HG02943 (cell line): ENCODE results near the gene GRIN3B.

Experiments
- ATAC-seq: cut with Tn5 transposase; IDR thresholded peaks from one replicate; pipeline ENCODE4 v1.9.1; 2021; ENCODE audit warnings: mild to moderate bottlenecking, low read depth, moderate library complexity; ENCODE audit not compliant: unreplicated experiment

Gene GRIN3B

DNA sequence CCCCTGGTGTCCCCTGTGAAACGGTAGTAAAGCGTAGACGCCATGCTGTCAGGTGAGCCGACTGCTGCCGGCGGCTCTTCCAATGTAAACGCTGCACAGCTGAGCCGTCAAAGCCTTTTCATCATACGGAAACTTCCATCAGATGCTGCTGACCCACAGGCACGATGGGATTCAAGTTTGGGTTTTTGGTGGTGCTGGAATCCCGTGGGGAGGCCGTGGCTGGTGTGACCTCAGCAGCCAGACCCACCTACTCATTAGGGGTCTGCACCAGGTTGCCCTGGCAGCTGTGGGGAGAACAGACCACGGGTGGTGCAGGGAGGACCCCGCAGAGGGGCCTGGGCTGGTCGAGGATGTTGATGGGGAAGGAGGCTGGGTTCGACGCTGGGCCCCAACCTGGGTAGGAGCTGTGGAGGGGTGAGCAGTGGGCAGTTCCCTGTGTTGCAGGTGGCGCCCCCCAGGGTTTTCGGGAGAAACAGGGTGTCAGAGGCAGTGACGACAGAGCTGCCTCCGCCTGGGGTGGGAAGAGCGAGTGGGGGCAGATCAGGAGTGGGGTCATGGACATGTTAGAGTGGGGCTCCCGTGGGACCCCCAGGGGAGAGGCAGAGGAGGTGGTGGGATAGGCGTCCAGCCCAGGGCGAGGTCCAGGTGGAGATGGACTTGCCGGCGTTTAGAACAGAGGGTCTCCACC, 6.6 kb downstream of the GRIN3B start:
- no peak for ATAC-seq

DNA sequence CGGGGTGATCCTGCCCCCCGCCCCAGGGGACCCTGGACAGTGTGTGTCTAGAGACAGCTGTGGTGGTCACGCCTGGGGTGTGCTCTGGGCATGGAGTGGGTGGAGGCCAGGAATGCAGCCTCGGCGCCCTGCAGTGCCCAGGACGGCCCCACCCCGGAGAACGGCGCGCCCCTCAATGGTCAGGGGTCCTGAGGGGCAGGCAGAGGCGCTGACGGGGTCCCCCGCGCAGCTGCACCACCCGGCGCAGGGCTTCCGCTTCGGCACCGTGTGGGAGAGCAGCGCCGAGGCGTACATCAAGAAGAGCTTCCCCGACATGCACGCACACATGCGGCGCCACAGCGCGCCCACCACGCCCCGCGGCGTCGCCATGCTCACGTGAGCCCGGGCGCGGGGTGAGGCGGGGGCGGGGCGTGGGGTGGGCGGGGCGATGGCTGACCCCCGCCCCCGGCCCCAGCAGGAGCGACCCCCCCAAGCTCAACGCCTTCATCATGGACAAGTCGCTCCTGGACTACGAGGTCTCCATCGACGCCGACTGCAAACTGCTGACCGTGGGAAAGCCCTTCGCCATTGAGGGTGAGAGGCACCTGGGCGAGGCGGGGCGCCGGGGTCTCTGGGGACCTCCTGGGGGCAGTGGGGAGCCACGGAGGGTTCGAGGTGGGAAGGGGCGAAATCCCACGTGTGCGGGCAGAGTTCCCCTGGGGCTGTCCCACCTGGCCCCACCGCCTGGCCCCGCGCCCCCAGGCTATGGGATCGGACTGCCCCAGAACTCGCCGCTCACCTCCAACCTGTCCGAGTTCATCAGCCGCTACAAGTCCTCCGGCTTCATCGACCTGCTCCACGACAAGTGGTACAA, 7.4 kb downstream of the GRIN3B start:
- ATAC-seq = no peak

DNA sequence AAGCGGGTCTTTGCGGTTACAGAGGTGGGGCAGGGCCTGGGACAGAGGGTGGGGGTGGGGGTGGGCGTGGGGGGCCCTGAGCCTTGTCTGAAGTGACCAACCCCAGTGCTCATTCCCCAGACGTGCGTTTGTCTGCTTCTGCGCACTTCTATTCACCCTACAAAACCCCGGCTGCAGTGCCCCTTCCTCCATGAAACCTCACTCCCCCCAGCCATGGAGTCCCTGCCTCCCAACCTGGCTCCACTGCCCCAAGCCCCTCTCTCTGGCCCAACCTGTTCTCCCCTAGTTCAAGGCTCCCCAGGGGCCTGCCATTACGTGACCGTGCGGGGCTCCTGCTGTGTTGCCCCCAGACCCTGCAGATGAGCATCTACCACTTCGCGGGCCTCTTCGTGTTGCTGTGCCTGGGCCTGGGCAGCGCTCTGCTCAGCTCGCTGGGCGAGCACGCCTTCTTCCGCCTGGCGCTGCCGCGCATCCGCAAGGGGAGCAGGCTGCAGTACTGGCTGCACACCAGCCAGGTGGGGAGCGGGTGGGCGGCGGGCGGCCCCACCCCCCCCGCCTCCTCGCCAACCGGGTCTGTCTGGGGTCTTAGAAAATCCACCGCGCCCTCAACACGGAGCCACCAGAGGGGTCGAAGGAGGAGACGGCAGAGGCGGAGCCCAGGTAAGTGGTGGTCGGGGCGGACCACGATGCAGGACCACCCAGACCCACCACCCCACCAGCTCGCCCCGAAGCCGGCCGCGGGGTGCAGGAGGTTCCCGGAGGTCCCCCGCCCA, 8.2 kb downstream of the GRIN3B start:
- ATAC-seq = no peak

DNA sequence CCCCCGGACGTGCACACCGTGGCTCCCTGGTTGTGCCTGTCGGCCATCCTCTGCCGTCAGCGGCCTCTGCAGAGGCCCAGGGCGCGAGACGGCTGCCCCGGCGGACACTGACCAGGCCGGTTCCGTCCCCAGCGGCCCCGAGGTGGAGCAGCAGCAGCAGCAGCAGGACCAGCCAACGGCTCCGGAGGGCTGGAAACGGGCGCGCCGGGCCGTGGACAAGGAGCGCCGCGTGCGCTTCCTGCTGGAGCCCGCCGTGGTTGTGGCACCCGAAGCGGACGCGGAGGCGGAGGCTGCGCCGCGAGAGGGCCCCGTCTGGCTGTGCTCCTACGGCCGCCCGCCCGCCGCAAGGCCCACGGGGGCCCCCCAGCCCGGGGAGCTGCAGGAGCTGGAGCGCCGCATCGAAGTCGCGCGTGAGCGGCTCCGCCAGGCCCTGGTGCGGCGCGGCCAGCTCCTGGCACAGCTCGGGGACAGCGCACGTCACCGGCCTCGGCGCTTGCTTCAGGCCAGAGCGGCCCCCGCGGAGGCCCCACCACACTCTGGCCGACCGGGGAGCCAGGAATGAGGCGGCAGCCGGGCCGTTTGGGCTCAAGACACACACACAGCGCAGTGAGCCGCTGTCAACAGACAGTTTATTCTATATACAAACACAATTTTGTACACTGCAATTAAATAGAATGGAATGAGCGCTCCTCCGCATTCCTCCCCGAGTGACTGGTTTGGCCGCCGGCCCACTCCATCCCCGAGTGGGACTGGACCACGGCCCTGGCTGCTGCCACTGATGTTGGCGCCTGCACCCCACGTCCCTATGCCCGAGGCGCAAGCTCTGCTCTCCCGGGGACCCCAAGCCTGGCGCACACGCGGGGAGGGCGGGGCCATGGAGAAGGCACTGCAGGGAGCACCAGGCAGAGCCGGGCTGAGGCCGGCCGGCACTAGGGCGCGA, 9.1 kb downstream of the GRIN3B start:
- no peak for ATAC-seq

DNA sequence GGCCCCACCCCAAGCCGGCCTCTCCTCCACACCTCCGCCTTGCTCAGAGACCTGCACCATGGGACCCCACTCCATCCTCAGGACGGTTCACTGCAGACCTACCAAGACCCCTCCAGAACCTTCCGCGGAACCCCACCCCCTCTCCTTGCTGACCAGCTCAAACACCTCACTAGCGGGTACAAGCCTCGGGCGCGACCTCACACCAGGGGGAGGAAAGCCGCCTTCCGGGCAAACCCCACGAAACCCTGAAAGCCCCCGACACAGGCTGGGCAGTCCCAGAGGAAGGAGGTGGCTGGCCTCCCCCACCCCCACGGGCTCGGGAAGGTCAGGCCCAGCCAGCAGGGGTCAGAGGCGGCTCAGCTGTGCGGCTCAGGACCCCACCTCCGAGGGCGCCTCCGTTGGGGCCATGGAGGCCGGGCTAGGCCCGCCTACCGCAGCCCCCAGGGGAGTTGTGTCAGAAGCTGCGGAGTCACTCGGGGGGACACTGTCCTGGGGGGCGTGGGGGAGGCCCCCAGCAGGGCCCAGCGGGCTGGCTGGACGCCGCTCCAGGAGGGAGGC, 9.8 kb downstream of the GRIN3B start:
- no peak for ATAC-seq

DNA sequence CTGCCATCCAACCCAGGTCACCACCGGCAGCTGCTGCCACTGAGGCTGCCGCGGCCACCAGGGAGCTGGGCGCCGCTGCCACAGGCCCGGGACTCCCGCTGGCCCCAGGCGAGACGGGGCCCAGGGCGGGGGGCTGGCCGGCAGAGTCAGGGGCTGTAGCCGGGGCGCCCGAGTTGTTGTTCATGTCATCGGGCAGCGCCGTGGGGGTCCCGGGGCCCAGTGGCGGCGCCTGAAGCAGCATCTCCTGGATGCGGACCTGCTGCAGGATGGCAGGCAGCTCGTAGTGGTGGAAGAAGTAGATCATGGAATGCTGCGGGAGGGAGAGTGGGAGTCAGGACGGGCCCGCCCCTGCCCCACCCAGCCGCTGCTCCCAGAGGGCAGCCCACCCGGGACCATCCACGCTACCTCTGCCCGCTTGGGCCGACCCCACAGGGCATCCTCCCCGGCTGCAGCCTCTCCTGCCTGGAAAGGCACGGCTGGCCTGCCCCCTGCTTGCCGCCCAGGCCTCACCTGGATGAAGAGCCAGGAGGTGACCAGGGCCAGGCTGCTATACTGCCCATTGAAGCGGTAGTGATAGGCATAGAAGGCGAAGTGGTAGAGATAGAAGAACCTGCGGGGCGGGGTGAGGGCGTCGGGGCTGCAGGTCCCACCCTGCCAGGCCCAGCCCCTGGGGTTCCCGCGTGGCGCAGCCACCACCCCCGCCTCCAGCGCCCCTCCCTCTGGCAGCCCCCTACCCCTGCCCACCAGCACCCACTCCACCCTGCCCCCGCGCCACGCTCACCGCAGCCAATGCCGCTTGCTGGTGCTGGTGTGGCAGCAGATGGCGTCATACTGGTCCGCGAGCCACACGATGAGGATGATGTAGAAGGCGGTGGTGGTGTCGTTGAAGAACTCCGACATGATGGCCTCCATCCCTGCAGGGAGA, 10.6 kb downstream of the GRIN3B start:
- ATAC-seq = no peak

DNA sequence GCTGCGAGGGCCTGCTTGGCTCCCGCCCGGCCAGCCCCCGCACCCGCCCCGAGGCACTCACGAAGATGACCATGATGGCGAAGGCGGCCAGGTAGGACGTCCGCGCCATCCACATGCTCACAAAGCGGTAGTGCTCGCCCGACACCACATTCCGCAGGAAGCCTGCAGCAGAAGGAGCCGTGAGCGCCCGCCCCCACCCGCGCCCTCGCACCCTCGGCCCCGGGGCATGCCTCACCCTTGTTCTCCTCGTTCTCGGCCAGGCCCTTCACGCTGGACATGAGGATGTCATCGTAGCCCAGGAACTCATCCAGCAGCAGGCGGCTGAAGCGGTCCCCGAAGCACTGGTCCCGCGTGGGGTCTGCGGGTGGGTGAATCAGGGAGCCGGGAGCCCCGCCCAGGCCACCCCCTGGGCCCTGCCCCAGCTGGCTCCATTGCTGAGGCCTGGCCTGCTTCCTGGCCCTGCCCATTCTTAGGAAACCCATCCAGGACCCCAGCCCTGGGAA, 11.7 kb downstream of the GRIN3B start:
- ATAC-seq = no peak

DNA sequence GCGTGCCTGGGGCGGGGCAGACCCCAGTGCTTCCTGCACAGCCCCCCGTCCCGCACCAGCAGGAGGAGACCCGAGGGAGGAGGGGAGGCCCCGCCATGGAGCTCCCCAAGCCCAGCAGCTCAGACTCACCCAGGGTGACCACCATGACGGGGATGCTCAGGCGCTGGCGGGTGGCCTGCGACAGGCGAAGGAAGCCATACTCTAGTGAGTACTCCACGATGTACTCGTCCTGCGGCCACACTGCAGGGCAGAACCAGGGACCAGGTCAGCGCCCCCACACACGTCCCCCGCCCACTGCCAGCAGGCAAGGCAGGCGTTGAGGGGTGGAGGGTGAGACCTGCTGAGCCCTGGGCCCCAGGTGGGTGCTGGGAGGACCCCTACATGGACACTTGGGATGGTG, 12.1 kb downstream of the GRIN3B start:
- no peak for ATAC-seq

DNA sequence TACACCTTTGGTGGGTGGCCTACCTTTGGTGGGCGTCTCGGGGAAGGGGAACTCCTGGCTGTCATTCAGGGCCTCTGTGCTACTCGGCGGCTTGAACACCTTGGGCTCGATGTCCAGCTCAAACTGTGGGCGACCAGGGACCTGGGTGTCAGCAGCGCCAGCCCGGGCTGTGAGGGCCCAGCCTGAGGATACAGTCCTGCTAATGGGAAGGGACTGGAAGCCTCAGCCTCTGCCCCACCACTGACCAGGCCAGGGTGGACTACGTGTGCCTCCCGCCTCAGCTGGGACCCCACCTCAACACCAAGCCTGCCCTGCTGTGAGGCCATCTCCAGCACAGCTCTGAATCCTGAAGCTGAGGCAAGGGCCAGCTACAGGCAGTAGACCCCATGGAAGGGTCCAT, 13.0 kb downstream of the GRIN3B start:
- no peak for ATAC-seq

DNA sequence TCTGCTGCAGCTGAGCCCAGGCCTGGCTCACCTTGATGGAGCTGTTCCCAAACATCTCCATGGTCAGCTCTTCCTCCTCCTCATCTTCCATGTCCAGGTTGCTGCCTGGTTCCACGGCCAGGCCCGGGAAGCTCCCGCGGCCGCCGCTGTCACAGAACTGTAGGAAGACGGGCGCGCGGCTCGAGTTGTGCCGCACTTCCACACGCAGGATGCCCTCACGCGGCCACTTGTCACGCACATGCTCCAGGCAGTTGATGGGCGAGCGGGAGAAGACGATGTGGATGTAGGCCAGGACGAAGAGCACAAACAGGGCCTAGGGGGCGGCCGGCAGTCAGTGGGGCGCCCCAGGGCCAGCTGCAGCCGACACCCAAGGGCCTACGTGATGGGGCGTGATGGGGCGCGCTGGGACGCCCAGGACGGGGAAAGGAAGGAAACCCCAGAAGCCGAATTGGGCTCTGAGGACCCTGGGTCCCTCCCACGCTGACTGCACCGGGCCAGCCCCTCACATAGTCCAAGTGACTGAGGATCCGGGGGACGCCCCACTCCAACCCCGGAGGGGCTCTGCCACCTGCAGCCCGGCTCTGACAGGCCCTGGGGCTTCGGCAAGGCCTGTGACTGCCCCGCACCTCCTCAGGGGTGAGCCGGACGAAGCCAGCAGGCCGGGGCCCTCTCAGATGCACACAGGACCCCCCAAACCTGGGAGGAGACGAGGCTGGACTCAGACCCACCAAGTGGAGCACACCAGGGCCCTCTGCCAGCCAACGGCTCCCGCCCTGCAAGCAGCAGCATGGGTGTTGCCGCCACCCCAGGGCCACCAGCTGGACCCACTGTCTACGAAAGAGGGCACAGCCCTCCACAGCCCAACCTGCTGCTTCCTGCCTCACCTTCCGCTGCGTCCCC, 14.2 kb downstream of the GRIN3B start:
- no peak for ATAC-seq

DNA sequence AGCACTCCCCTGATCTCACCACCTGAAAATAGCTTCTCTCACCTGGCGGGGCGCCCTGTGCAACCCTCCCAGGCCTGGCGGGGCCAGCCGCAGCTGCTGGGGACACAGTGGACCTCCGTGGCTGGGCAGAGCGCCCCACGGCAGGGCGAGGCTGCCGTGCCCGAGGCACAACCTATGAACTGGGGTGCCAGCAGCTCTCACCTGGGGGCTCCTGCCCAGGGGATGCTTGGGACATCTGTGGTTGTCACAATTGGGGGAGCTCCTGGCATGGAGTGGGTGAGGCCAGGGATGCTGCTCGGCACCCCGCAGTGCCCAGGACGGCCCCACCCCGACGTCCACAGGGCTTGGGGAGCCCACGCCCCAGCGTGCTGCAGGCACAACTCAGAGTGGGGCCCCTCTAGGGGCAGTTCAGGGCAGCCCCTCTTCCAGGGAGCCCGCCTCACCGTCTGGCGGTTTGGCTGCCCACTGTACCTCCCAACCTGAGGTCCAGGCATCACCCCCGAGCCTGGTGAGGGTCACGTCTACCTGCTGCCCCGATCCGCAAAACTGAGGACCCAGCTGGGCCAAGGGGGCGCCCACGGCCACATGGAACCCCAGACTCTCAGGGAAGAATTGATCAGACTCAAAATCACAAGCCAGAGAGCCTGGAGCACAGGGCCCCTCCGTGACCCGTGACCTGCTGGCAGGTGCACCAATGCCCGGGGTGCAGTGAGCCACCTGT, 15.0 kb downstream of the GRIN3B start:
- no peak for ATAC-seq

DNA sequence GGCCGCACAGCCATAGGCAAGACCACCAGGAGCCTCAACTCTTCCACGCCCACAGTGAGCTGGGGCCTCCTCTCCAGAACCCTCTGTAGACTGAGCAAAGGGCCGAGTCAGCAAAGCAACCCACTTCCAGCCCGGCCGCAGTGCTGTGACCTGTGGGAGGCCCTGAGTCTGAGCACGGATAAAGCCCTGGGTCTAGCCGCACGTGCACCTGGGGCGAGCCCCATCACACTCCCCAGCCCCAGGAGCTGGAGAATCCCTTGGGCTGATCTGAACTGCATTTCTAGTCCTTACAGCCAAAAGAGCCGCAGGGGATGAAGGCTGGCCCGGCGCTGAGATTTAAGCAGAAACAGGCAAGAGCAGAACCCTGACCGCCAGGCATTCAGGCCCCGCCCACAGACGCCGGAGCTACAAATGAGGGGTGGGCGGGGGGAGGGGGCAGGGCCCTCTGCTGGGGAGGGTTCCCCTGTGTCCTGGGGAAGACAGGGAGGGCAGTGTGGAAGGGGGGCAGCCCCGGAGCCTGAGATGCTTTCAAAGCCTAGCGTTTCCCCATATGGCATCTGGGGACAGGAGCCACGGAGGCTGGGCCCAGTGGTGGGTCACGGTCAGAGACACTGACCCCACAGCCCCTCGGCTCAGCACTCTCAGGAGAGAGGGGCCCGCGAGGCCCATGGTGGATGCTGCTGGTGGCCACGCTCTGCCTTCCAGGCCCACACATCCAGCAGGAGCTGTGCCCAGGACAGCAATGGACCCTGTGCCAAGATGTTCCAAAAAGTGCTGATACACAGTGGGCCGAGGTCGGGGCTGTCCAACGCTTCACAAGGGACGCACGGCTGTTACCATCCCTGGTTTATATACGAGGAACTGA, 15.8 kb downstream of the GRIN3B start:
- ATAC-seq = no peak

DNA sequence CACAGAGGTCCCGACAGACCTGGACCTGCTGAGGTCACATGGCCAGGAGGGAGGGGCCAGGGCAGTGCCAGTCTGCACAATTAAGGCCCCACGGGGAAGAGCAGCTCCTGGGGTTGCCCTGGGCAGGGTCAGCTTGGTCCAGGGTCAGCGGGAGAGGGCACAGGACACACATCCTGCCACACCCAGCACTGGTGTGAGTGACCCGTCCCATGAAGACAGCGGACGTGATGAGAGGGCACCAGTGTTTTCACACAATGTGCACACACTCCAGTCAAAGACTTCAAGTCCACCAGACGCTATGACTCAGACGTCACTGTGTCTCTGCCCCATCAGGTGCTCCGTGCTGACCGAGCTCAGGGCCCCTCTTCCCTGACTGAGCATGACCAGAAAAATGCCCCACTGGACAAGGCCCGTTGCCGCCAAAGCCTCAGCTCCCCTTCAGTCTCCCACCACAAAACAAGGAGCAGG, 16.5 kb downstream of the GRIN3B start:
- ATAC-seq = no peak

DNA sequence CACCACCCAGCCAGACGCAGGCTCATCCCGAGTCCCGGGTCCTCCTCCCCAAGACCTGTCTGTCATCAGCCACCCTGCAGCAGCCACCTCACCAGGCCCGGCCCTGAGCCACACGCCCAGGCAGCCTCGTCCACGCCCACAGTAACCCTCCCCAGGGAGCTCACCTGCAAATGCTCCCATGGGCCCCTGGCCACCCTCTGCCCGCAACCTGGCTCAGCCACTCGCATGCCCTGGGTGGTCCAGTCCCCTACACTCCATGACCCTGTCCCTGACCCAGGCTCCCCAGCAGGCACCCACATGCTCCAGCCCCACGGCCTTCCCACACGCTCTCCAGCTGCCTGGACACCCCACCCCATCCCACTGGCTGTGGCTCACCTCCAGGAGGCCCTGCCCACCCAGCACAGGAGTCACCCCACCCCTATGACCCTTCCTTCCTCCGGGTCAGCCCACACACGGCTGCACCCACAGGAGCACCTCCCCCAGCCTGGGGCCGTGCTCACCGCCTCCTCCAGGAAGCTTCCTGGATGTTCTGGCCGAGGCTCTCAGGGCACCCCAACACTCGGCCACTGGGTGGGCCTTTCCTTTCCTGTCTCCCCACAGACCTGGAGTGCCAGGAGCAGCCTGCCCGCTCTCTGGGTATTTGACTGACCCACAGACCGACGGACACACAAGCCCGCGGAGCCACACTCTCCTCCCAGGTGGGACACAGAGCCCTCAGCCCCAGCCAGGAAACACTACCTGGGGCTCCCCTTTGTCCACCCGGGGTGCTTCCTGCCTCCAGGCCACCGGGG, 17.1 kb downstream of the GRIN3B start:
- ATAC-seq = no peak

DNA sequence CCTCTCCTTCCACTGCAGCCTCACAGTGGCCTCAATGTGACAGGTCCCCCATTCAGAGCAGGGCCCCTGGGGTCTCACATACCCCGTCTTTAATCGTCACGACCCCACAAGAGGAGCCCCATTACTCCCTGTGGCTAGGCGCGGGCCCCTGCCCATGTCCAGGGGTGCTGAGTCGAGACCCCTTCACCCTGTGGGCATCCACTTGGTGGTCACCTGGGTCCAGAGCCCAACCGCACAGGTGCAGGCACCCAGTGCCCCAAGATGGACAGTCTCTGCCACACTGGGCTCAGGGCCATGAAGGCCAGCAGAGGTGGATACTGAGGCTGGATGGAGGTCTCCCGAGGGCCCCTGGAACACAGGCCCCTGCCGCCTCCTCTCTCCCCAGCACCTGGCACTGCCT, 17.7 kb downstream of the GRIN3B start:
- no peak for ATAC-seq
